H1 (cell line): ENCODE results near the gene CEP76. TPM values are rescaled to one million over a fixed set of nuclear protein-coding genes. Genes with fewer than 3 reads are reported as not detected.

Experiments used
- CTCF ChIA-PET: fragments of 300-600 bp; sonication (Branson Sonifier 250); formaldehyde crosslinking; loops from one replicate; lab custom pipeline; 2021; ENCODE audit not compliant: partially characterized antibody; lab: Charles Lee
- POLR2A ChIA-PET: fragments of 300-600 bp; sonication (Branson Sonifier 250); formaldehyde crosslinking; loops from one replicate; lab custom pipeline; 2021; ENCODE audit warnings: inconsistent platforms; ENCODE audit not compliant: partially characterized antibody; lab: Charles Lee
- DNase-seq, 2 experiments: peaks; one replicate each; pipeline versions ENCODE4 v3.0.0 to v3.0.0-alpha.2; 2010 to 2022; ENCODE audit warnings: low spot score in 2 of 2, low read depth in 1 of 2, mixed read lengths in 1 of 2
- FAIRE-seq: peaks from 2 replicates; lab custom pipeline; 2011; peaks lifted over from hg19 to GRCh38; lab: Jason Lieb, UNC
- H2AFZ ChIP-seq: 2 replicates; pipeline ENCODE4 v1.8.1; 2012; ENCODE audit warnings: low read length, inconsistent platforms
- H2AK5ac ChIP-seq: 2 replicates; pipeline ENCODE4 v1.6.1; 2013; ENCODE audit warnings: low read depth, low read length
- H2BK120ac ChIP-seq: replicated peaks from 2 replicates; pipeline ENCODE3; 2013; ENCODE audit warnings: low read depth, low read length, inconsistent platforms
- H2BK12ac ChIP-seq: 2 replicates; pipeline ENCODE4 v1.6.1; 2013; ENCODE audit warnings: low read depth, low read length
- H2BK15ac ChIP-seq: 2 replicates; pipeline ENCODE4 v1.6.1; 2013; ENCODE audit warnings: low read length
- H2BK20ac ChIP-seq: 2 replicates; pipeline ENCODE4 v1.6.1; 2013; ENCODE audit warnings: low read length
- H2BK5ac ChIP-seq: 2 replicates; pipeline ENCODE4 v1.6.1; 2013; ENCODE audit warnings: low read depth, low read length
- H3K14ac ChIP-seq: 2 replicates; pipeline ENCODE4 v1.6.1; 2013; ENCODE audit warnings: inconsistent platforms; ENCODE audit not compliant: insufficient read length
- H3K18ac ChIP-seq: 2 replicates; pipeline ENCODE4 v1.6.1; 2013; ENCODE audit warnings: low read length; ENCODE audit errors: extremely low read depth
- H3K23ac ChIP-seq: 2 replicates; pipeline ENCODE4 v1.6.1; 2013; ENCODE audit warnings: inconsistent platforms; ENCODE audit not compliant: insufficient read length
- H3K23me2 ChIP-seq: 2 replicates; pipeline ENCODE4 v1.6.1; 2013; ENCODE audit warnings: low read depth, low read length
- H3K27ac ChIP-seq: 2 replicates; pipeline ENCODE4 v1.6.1; 2011; ENCODE audit warnings: low read depth, low read length, inconsistent platforms
- H3K27me3 ChIP-seq, 4 experiments: replicated peaks in 1 of 4; 1 replicate in 1 of 4; 2 replicates in 3 of 4; pipeline versions ENCODE4 v1.6.1 to v1.8.1; 2011 to 2013; ENCODE audit warnings: low read length in 3 of 4, mild to moderate bottlenecking in 3 of 4, inconsistent platforms in 2 of 4, mixed read lengths in 2 of 4, moderate library complexity in 1 of 4; ENCODE audit not compliant: control insufficient read depth in 3 of 4, insufficient read depth in 3 of 4; ENCODE audit errors: extremely low read depth in 1 of 4
- H3K36me3 ChIP-seq, 4 experiments: 2 replicates each; pipeline versions ENCODE4 v1.6.1 to v1.8.1; 2011 to 2013; ENCODE audit warnings: mild to moderate bottlenecking in 4 of 4, low read length in 3 of 4, moderate library complexity in 2 of 4, control low read depth in 1 of 4, inconsistent platforms in 1 of 4; ENCODE audit not compliant: insufficient read depth in 4 of 4, control insufficient read depth in 2 of 4
- H3K4ac ChIP-seq: replicated peaks from 2 replicates; pipeline ENCODE3; 2013; ENCODE audit warnings: low read length, low read depth, mixed read lengths, inconsistent platforms; ENCODE audit not compliant: insufficient read length
- H3K4me1 ChIP-seq, 4 experiments: replicated peaks in 1 of 4; 1 replicate in 1 of 4; 2 replicates in 3 of 4; pipeline versions ENCODE4 v1.6.1 to v1.8.1; 2011 to 2013; ENCODE audit warnings: low read length in 3 of 4, inconsistent platforms in 2 of 4, mixed read lengths in 1 of 4; ENCODE audit not compliant: insufficient read depth in 4 of 4, control insufficient read depth in 3 of 4
- H3K4me2 ChIP-seq, 2 experiments: 2 replicates each; pipeline versions ENCODE4 v1.6.1 to v1.8.1; 2011 to 2013; ENCODE audit warnings: low read depth in 2 of 2, low read length in 2 of 2, control low read depth in 1 of 2, inconsistent platforms in 1 of 2, mild to moderate bottlenecking in 1 of 2; ENCODE audit not compliant: insufficient read depth in 1 of 2
- H3K4me3 ChIP-seq, 4 experiments: fragments of 200-600, 300-600 bp in 1 of 4; sonication (generic), shearing (Covaris generic), sonication (Bioruptor Twin) in 1 of 4; 2 replicates each; pipeline versions ENCODE4 v1.5.1 to v1.8.1; 2011 to 2016; ENCODE audit warnings: low read length in 4 of 4, low read depth in 3 of 4, control low read depth in 2 of 4, inconsistent platforms in 2 of 4, mild to moderate bottlenecking in 2 of 4, mixed read lengths in 1 of 4, moderate library complexity in 1 of 4; ENCODE audit not compliant: insufficient read depth in 2 of 4; ENCODE audit errors: extremely low read depth in 1 of 4
- H3K56ac ChIP-seq: replicated peaks from 2 replicates; pipeline ENCODE3; 2013; ENCODE audit warnings: low read depth, mild to moderate bottlenecking, mixed read lengths, low read length, inconsistent platforms; ENCODE audit not compliant: insufficient read length
- H3K79me1 ChIP-seq: 2 replicates; pipeline ENCODE4 v1.6.1; 2013; ENCODE audit warnings: low read depth, low read length, control low read depth
- H3K79me2 ChIP-seq, 2 experiments: 2 replicates each; pipeline versions ENCODE4 v1.6.1 to v1.8.1; 2012 to 2013; ENCODE audit warnings: low read length in 2 of 2, mild to moderate bottlenecking in 2 of 2, inconsistent platforms in 1 of 2; ENCODE audit not compliant: insufficient read depth in 2 of 2, control insufficient read depth in 1 of 2
- H3K9ac ChIP-seq, 4 experiments: replicated peaks in 1 of 4; 1 replicate in 1 of 4; 2 replicates in 3 of 4; pipeline versions ENCODE4 v1.6.1 to v1.8.1; 2011 to 2013; ENCODE audit warnings: low read depth in 3 of 4, low read length in 3 of 4, control low read depth in 2 of 4, mild to moderate bottlenecking in 2 of 4, moderate library complexity in 2 of 4, inconsistent platforms in 1 of 4; ENCODE audit errors: extremely low read depth in 1 of 4
- H3K9me3 ChIP-seq, 2 experiments: 2 replicates each; pipeline versions ENCODE4 v1.6.1 to v1.8.1; 2012 to 2013; ENCODE audit warnings: mild to moderate bottlenecking in 2 of 2, moderate library complexity in 2 of 2, control low read depth in 1 of 2, inconsistent platforms in 1 of 2, low read depth in 1 of 2, low read length in 1 of 2, mixed read lengths in 1 of 2; ENCODE audit not compliant: insufficient read depth in 2 of 2
- H4K20me1 ChIP-seq, 2 experiments: replicated peaks in 1 of 2; 2 replicates each; pipeline versions ENCODE3 to v1.8.1; 2011 to 2013; ENCODE audit warnings: inconsistent platforms in 2 of 2, low read length in 2 of 2, mild to moderate bottlenecking in 1 of 2; ENCODE audit not compliant: insufficient read depth in 2 of 2, control insufficient read depth in 1 of 2
- H4K5ac ChIP-seq: 2 replicates; pipeline ENCODE4 v1.6.1; 2013; ENCODE audit warnings: low read length, low read depth, mixed read lengths, inconsistent platforms; ENCODE audit not compliant: insufficient read length
- H4K8ac ChIP-seq: 2 replicates; pipeline ENCODE4 v1.8.0; 2013; ENCODE audit warnings: mild to moderate bottlenecking, moderate library complexity, low read length, inconsistent platforms; ENCODE audit not compliant: insufficient read depth; ENCODE audit errors: extremely low read depth
- H4K91ac ChIP-seq: replicated peaks from 2 replicates; pipeline ENCODE3; 2013; ENCODE audit warnings: low read length, mixed read lengths, inconsistent platforms; ENCODE audit not compliant: insufficient read length
- polyA plus RNA-seq, 7 experiments: library from polyadenylated mRNA; depleted of rRNA in 3 of 7; stranded (reverse) in 5 of 7; unstranded in 2 of 7; fragments of >200 nt in 5 of 7; fragments of 200-250 nt in 2 of 7; gene quantifications; 1 replicate in 5 of 7; 2 replicates in 1 of 7; 4 replicates in 1 of 7; pipeline versions ENCODE4 v1.2.1 to v1.2.3, GENCODE V29; 2011 to 2013; ENCODE audit warnings: missing spikeins in 2 of 7, mixed read lengths in 2 of 7
- total RNA-seq: library from RNA; stranded (reverse); fragmentation: NEBNext Ultra II Directional; extraction: Animal tissue kit (Norgen Biotek cat#: 25700); gene quantifications from 2 replicates; pipeline ENCODE4 v1.2.1, GENCODE V29; 2021

The CEP76 gene
- total and polyA plus RNA-seq, 2 of the 8 experiments (the other 6 are each of a cell fraction or from before 2014, with no cell fraction given) = 9.0 to 18.1 TPM

- no peak overlapping the region for H2BK120ac ChIP-seq
- H3K4me2 ChIP-seq = no peak overlapping the region; a peak in 1 of 4 replicates
- FAIRE-seq = no peak
- H3K23me2 ChIP-seq = peaks cover 2% of the 10 kb centered on the region; the same call in 1 of the 2 replicates
- 0 out of 8 replicates have a peak, but pooled peaks cover 0 to 3% (median 0%) of the 10 kb centered on the region in 4 experiments for H3K36me3 ChIP-seq
- H2AK5ac ChIP-seq = no peak overlapping the region
- H2BK20ac ChIP-seq = no peak overlapping the region
- no peak overlapping the region for H3K14ac ChIP-seq
- H2AFZ ChIP-seq = no peak overlapping the region
- DNase-seq = no peak
- no peak overlapping the region for H2BK5ac ChIP-seq
- H4K91ac ChIP-seq = no peak overlapping the region
- no peaks in the 10 kb centered on the region for H3K79me1 ChIP-seq
- no peak overlapping the region for H3K23ac ChIP-seq
- H3K18ac ChIP-seq = no peak overlapping the region
- peaks cover 4 to 11% (median 7%) of the 10 kb centered on the region in 4 experiments for H3K4me1 ChIP-seq
- no peak overlapping the region for H3K9ac ChIP-seq
- H3K27ac ChIP-seq = no peak overlapping the region
- H2BK12ac ChIP-seq = no peak overlapping the region
- H3K79me2 ChIP-seq = peaks cover 0 to 19% of the 10 kb centered on the region in 2 experiments; a peak in 2 of 4 replicates
- no peaks in the 10 kb centered on the region for H3K9me3 ChIP-seq
- no peak overlapping the region for H4K8ac ChIP-seq
- H3K4ac ChIP-seq = no peak overlapping the region
- no peak overlapping the region for H3K4me3 ChIP-seq
- no peaks in the 10 kb centered on the region for H3K27me3 ChIP-seq
- no peak overlapping the region for H3K56ac ChIP-seq
- H4K20me1 ChIP-seq = no peaks in the 10 kb centered on the region
- POLR2A ChIA-PET = interaction anchor here (0.7 kb wide), 2 partner anchors 19 to 298 kb away, joined by 3 to 5 read pairs; no protein-coding TSS in a partner anchor
- CTCF ChIA-PET = interaction anchor here (1.6 kb wide), 1 partner anchor 14 kb away, joined by 5 read pairs; no protein-coding TSS in a partner anchor
- no peak overlapping the region; the same call in 1 of the 2 replicates for H2BK15ac ChIP-seq
- no peak overlapping the region for H4K5ac ChIP-seq
Measured at GRCh38 chr18:12645254-12645653, 57.3 kb downstream of the CEP76 start.
